ENCODE results near the gene CAMTA1.

CAMTA1 gene

DNA sequence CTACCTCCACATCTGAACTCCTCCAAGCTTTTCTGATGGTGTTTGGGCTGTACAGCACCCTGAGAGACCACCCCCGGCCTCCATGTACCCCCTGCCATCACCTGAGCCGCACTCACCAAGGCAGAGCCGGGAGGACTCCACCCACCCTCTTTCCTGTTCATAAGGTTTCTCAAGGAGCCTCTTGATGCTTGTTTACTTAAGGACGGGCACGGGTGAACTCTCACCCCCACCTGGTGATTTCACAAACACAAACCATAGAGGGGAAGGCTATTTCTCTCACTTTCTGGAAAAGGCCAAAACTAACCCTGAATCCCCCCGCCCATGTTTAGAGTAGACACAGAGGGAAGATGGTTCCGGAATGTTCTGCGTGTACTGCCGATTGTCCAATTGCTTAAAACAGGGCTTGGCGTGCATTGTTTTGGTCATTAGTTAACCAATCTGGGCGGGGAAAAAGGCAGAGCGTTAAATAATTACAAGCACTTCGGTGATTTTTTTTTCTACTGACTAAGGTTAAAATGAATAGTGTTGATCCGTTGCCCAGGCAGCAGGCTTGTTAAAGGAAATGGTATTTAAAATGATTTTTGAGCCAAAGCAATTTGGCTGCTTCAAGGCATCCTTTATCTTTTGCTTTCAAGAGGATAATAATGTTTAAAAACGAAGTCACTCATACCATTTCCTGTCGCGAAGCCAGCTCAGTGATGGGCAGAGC, 706.0 kb downstream of the CAMTA1 start:
- peak; percentile 98 for DNase-seq

- no peak for DNase-seq
Observed at GRCh38 chr1:7491818-7492173, 706.5 kb downstream of the CAMTA1 start.

GRCh38 chr1:7493711-7494454, 708.6 kb downstream of the CAMTA1 start:
- DNase-seq: peak; percentile 21

DNA sequence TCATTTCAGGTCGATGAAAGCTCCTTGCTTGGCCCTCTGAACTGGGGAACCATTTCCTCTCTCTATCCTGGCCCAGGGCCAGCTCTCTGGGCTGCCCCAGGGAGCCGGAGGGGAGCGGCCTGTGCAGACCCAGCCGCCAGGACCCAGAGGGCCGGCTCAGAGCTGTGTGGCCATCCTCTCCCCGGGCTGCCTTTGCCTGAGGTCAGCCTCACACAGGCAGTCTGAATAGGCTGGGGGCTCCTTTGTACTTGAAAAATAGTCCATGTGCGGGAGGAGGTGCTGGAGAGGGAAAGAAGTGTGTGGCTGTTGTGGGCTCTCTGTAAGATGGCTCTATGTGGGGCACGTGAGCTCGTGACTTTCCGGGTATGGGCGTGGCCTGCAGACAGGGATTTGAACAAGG, 710.7 kb downstream of the CAMTA1 start:
- no peak for DNase-seq

DNA sequence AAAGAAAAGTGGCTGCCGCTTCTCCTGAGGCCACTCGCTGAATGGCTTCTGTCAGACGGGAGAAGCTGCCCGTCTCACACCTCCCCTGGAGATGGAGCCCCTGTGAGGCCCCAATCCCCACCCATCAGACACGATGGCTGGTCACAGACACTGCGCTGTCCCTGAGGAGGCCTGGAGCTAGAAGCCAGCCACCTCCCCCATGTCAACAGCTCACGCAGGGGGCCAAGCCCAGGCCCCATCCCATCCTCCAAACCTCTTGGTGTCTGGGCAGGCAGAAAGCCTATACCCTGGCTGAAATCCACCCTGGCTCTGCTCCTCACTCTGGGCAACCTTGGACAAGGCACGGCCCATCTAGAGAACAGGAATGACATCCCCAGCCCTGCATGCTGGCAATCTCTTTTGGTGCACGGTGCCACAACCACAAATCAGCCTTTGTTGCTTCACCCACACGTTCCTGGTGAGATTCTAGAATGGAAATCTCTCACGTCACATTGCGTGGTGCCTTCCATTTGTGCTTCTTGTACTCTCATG, 711.9 kb downstream of the CAMTA1 start:
- no peak for DNase-seq

GRCh38 chr1:7500381-7501083, 715.3 kb downstream of the CAMTA1 start:
- no peak for DNase-seq

- no peak for DNase-seq
Observed at GRCh38 chr1:7501084-7501491, 715.8 kb downstream of the CAMTA1 start.

DNA sequence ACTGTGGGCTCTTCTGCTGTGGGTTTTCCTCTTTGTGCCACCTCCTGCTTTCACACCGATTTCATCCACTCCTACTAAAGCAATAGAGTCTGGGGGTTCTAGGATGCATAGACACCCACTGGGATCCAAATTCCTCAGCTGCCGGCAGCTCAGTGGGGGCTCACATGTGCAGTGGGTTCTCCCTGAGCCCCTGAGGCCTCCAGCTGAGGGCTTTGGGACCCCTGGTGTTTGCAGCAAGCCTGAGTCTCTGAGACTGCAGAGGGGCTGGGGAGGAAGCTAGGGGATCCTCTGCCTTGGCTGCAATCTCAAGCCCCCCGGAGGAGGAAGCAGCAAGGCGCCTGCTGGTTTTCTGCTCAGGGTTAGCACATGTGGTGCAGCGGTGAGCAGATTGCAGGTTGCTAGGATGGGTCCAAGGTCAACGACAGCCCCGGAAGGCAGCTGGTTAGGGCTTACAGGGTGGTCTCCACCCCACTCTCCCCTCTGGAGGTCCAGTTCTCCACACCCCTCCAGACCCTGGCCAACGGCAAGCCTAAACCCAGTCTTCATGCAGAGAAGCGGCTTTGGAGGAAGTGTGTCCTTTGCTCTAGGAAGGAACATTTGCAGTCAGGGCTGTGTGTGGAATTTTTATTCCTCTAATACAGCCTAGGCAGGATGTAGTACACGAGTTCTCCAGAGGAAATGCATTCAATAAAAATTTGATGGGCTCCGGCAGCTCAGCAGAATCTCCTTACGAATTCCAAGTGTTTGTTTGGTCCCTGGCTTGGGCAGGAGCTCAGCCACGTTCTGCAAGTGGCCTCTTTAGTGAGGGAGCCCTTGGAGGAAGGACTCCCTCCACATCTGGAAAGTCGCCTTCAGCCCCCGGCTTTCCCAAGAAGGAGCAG, 716.7 kb downstream of the CAMTA1 start:
- DNase-seq: no peak

- DNase-seq: no peak
Observed at GRCh38 chr1:7503691-7504437, 718.6 kb downstream of the CAMTA1 start.

DNA sequence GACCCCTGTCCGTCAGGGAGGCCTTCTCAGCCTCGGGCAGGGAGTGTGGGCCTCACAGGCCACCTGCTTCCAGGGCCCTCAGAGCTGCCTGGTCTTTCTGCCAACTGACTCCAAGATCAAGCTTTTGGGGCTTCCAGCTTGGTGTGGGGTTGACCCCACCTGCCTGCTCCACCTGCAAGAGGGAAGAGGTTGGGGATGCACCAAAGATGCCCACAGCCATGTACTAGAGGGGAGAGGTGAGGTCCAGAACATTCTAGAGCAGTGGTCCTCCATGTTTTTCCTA, 719.1 kb downstream of the CAMTA1 start:
- no peak for DNase-seq

DNA sequence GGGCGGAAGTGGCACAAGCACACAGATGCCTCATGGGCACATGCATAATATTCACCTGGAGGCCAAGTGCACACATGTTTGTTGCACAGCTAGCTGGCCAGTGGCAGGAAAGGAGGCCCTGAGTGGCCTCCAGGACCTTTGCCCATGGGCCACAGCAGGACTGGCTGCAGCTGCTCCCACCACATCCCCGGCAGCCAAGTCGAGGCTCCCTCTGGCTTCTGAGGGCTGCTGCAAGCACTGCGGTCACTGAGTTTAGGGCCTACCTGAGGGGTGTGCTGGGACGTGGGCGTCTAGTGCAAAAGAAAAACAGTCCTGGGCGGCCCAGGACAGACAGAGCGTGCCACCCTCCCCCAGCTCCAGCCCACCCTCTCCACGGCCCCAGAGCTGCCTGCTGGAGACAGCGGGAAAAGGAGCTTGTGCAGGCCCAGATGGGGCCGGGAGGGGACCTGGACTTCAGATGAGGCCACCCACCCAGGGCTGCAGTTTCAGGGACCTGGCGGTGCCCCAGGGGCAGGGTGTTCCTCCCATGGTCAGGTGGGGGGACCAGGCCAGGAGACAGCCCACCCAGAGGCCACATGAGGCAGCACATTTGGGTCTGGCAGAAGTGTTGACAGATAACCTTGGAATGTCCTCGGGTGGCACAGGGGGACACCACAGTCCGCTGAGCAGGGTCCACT, 720.0 kb downstream of the CAMTA1 start:
- no peak for DNase-seq

GRCh38 chr1:7505771-7506453, 720.7 kb downstream of the CAMTA1 start:
- DNase-seq: no peak

GRCh38 chr1:7506454-7507284, 721.4 kb downstream of the CAMTA1 start:
- DNase-seq: no peak

GRCh38 chr1:7507285-7508019, 722.2 kb downstream of the CAMTA1 start:
- DNase-seq: no peak

DNA sequence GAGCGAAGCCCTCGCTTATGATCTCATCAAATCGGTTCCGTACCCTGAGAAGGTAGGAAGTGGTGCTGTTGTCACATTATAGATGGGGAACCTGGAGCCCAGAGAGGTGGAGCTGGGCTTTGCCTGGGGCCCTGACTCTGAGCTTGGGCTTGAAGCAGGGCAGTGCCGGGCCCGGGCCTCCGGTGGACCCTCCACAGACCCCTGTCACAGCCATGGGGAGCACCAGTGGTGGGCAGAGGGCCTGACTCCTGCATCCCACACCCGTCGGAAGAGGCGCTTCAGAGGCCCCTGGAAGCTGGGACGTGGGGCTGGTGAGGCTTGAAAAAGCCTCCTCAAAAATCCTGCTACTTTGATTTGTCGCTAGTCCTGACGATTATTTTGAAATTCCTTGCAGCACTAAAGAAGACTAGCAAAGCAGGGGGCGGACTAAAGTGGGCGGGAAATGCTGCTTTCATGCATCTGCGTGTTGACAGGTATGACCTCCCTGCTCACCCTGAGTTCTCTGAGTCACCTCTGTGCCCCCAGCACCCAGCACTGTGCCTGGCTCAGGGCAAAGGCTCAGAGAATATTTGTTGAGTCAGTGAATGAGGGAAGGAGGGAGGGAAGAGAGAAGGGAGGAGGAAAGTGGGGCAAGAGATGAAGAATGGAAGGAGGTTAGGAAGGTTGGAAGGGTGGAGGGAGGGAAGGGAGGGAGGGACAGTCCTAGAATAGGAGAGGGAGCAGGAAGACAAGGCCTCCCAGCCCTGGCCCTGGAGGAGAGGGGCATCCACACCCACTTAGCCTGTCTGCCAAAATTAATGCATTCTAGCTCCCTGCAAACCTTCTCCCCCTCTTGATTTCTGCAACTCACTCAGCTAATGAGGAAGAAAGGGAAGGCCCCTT, 723.0 kb downstream of the CAMTA1 start:
- no peak for DNase-seq

DNA sequence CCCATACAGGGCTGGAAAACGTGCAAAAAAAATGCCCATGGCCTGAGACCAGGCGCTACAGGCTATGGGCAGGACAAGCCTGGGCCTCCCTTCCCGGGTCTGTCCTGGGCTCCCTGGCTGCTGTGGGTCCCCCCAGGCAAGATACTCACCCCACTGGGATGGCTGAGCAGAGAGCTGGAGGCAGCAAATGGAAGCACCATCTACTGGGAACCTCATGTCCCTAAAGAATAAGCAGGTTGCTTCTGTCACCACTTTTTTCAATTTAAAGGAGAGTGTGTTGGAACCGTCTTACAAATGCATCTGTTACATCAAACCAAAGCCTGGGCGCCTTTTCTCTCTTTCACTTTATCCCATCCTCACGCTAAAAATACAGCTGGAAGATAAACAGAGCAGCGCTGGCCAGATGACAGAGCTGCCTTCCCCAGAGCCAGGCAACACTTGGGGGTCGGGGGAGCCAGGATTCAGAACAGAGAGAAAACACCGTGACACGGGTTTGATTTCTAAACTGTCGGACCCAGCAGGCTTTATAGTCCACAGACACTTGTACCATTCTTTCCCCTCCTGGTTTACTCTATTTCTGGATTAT, 723.8 kb downstream of the CAMTA1 start:
- no peak for DNase-seq

GRCh38 chr1:7509598-7509997, 724.3 kb downstream of the CAMTA1 start:
- DNase-seq: no peak

- DNase-seq: no peak
Observed at GRCh38 chr1:7510389-7510931, 725.2 kb downstream of the CAMTA1 start.
